ENCODE measurements around the gene PAK6.

Gene PAK6

DNA sequence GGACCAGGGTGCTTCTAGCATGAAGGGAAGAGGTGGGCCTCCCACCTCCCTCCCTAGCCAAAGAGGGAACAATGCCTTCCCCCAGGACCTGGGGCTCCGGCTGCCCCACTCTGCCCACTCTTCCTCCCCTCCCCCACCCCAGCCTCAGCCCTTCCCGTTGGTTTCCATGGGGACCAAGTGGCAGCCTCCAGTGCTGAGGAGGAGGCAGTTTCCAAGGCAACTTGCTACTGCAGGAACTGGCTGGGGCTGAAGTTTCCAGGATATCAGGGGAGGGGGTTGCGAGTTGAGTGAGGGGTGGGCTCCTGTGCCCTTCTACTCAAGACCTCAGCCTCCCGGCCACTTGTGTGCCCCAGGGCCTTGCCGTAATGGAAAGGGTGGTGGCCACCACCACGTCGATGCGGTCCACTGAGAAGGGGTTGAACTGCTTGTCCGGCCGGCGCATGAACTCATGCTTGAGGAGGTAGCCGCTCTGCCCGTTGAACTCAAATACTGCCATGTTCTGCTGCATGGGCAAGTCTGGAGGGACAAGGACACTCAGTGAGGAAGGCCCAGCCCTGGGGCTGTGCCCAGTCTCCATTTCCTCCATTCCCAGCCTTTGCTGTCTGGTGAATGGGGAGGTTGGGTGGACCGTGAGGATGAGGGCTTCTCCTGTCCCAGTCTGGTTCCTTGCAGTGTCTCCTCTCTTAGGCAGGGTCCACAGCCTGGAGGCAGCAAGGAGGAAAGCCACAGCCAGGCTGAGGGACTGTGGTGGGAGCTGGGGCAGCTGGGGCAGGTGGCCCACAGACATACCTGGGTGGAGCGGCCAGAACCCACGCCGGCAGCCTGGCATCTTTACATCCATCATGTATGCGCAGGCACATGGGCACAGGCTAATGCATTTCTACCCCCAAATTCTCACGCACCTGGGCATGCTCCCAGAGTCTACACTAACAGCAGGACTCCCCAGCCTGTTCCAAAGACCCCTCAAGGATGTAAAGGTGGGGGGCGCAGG, 55.3 kb downstream of the PAK6 start:
- Histone ChIP-seq H3K36me3 (ENCODE audit: control insufficient read depth, insufficient read depth, low read length) (no peaks in the 10 kb centered on the region), H3K9me3 (ENCODE audit: control insufficient read depth, insufficient read depth, low read length) (no peaks in the 10 kb centered on the region), H3K27me3 (ENCODE audit: control insufficient read depth, insufficient read depth, low read length) (peaks cover 10% of the 10 kb centered on the region), H3K4me1 (ENCODE audit: control insufficient read depth, insufficient read depth, low read length) (peaks cover 6% of the 10 kb centered on the region), H3K27ac (ENCODE audit: low read length) (no peak overlapping the region), H3K4me3 (ENCODE audit: low read length) (no peak overlapping the region)
- no CpG with 5 or more reads among the region's 20 CpGs for WGBS (ENCODE audit: insufficient coverage, insufficient read length)
- no peak for DNase-seq (ENCODE audit: low read depth, low spot score)

DNA sequence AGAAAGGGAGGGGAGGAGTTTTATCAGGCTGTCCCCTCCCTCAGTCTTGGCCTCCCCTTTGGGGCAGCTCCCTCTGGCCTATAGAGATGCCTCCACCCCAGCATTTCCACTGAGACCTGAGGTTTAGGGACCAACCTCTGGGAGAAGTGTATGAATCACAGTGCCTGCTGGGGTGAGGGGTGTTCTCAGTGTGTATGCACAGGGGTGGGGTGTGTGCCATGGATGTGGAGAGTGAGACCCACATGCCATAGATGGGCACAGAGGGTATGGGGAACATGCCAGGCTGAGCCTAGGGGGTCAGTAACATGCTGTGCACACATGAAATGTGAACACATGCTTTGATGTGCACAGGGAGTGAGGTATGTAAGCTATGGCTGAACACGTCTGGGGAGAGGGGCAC, 56.4 kb downstream of the PAK6 start:
- H3K27ac ChIP-seq (ENCODE audit: low read length), result no peak overlapping the region
- H3K4me1 ChIP-seq (ENCODE audit: control insufficient read depth, insufficient read depth, low read length), result peaks cover 6% of the 10 kb centered on the region
- peaks cover 10% of the 10 kb centered on the region for H3K27me3 ChIP-seq (ENCODE audit: control insufficient read depth, insufficient read depth, low read length)
- DNase-seq (ENCODE audit: low read depth, low spot score), result no peak
- no peak overlapping the region for H3K4me3 ChIP-seq (ENCODE audit: low read length)
- no CpG with 5 or more reads among the region's 1 CpG for WGBS (ENCODE audit: insufficient coverage, insufficient read length)
- H3K9me3 ChIP-seq (ENCODE audit: control insufficient read depth, insufficient read depth, low read length), result no peaks in the 10 kb centered on the region
- no peaks in the 10 kb centered on the region for H3K36me3 ChIP-seq (ENCODE audit: control insufficient read depth, insufficient read depth, low read length)

DNA sequence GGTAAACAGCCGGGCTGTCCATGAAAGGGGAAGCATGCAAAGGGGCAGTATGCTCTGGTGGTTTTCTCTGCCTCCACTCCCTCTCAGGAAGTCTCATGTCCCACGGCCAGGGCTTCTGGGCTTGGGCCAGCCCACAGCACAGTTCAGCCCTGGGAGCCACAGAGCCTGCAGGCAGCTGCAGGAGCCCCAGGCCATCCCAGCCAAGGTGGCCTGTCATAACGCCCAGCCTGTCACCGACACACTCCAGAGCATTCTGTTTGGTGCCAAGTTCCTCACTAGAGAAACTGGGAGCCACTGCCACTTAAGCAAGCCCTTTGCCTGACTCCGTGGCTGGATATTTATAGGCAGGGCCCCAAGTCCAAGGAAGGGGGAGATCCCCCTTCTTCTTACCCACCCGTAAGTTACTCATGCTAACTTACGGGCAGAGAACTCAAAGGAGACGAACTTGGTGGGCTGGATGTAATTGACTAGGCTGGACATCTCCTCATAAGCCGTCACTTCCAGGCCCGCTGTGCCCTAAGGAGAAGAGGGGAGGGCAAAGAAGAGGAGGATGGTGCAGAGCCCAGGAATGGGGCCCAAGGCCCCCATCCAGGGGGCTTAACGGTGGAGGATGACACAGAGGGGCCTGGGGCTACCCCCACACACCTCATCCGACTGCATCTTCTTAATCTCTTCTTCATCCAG, 57.2 kb downstream of the PAK6 start:
- H3K9me3 ChIP-seq (ENCODE audit: control insufficient read depth, insufficient read depth, low read length), result no peaks in the 10 kb centered on the region
- H3K27me3 ChIP-seq (ENCODE audit: control insufficient read depth, insufficient read depth, low read length), result peaks cover 10% of the 10 kb centered on the region
- no peak overlapping the region for H3K27ac ChIP-seq (ENCODE audit: low read length)
- DNase-seq (ENCODE audit: low read depth, low spot score), result no peak
- H3K4me1 ChIP-seq (ENCODE audit: control insufficient read depth, insufficient read depth, low read length), result peaks cover 6% of the 10 kb centered on the region
- no peak overlapping the region for H3K4me3 ChIP-seq (ENCODE audit: low read length)
- no CpG with 5 or more reads among the region's 12 CpGs for WGBS (ENCODE audit: insufficient coverage, insufficient read length)
- H3K36me3 ChIP-seq (ENCODE audit: control insufficient read depth, insufficient read depth, low read length), result no peaks in the 10 kb centered on the region

DNA sequence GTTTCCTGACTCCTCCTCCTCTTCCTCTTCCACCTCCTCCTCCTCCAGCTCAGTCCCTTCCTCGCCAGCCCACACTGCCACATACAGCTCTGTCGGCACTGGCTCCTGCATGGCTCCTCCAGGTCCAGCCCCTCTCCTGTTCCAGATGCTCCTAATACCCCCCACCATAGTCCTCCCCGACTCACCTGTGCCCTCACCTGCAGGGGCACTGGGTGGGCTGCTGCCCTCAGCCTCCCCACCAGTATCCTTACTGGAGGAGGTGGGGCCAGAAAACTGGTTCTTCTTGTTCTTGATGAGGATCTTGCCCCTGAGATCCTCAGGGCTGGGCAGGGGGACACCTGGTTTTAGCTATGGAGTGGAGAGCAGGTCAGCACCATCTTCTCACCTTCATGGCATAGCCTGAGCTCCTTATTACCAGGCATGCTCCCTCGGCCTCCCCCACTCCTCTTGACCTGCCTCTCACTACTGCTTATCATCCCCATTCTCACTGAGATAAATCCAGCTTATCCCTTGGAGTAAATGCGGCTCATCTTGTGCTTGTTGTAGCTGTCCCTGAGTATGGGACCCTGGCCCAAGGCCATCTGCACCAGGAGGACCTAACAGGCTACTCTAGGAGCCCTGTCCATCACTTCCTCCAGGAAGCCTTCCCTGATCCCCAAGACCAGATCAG, 57.8 kb downstream of the PAK6 start:
- H3K4me1 ChIP-seq (ENCODE audit: control insufficient read depth, insufficient read depth, low read length), result peaks cover 8% of the 10 kb centered on the region
- peaks cover 9% of the 10 kb centered on the region for H3K27me3 ChIP-seq (ENCODE audit: control insufficient read depth, insufficient read depth, low read length)
- no peaks in the 10 kb centered on the region for H3K9me3 ChIP-seq (ENCODE audit: control insufficient read depth, insufficient read depth, low read length)
- no peak overlapping the region for H3K4me3 ChIP-seq (ENCODE audit: low read length)
- H3K27ac ChIP-seq (ENCODE audit: low read length), result no peak overlapping the region
- no peaks in the 10 kb centered on the region for H3K36me3 ChIP-seq (ENCODE audit: control insufficient read depth, insufficient read depth, low read length)
- no CpG with 5 or more reads among the region's 5 CpGs for WGBS (ENCODE audit: insufficient coverage, insufficient read length)
- DNase-seq (ENCODE audit: low read depth, low spot score), result no peak

DNA sequence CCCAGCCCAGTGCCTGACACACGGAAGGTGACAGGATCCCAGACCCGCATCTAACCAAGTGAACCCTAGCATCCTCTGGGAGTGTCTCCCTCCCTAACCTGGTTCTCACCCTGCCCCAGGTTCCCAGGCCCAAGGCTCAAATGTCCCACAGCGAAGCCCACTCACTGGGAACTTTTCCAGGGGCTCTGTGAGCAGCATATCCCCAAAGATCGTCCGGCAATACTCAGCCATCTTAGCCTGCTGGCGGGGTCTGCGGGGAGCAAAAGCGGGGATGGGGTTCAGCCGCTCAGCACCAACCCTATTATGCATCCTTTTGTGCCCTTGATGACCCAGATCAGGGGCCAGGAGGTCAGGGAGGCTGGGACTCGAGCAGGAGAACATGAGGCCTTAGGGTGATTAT, 58.5 kb downstream of the PAK6 start:
- Histone ChIP-seq H3K27ac (ENCODE audit: low read length) (no peak overlapping the region), H3K9me3 (ENCODE audit: control insufficient read depth, insufficient read depth, low read length) (no peaks in the 10 kb centered on the region), H3K4me3 (ENCODE audit: low read length) (no peak overlapping the region), H3K4me1 (ENCODE audit: control insufficient read depth, insufficient read depth, low read length) (peaks cover 10% of the 10 kb centered on the region), H3K27me3 (ENCODE audit: control insufficient read depth, insufficient read depth, low read length) (peaks cover 3% of the 10 kb centered on the region), H3K36me3 (ENCODE audit: control insufficient read depth, insufficient read depth, low read length) (no peaks in the 10 kb centered on the region)
- no CpG with 5 or more reads among the region's 10 CpGs for WGBS (ENCODE audit: insufficient coverage, insufficient read length)
- DNase-seq (ENCODE audit: low read depth, low spot score), result no peak

DNA sequence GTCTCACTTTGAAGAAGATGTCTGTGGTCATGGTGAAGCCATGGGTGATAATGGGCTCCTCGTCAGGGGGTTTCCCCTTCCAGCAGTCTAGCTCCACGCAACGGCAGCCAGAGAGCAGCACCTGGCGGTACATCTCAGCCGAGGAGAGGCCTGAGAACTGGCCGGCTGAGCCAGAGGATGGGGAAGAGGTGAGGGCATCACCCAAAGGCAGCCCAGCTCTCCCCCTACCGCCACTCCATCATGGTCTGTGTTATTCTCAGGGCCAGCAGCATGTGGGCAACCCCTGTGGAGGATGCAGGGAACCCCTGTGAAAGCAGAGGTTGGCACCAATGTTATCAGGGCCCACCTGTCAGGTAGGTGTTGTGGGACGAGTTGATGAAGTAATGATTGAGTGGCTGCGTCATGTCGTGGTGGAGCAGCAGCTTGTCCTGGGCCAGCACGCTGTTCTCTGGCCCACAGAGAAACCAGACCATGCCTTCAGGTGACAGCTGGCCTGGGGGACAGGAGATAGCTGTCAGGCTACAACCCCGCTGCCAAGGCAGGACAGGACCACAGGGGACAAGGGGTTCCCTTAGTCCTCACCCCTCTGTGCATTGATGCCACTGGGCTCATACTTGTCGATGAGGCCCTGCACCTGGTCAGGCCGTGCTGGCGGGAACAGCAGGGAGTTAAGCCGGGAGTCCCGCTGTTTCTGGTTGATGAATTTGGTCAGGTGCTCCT, 59.5 kb downstream of the PAK6 start:
- WGBS (ENCODE audit: insufficient coverage, insufficient read length), result no CpG with 5 or more reads among the region's 17 CpGs
- no peak for DNase-seq (ENCODE audit: low read depth, low spot score)
- H3K4me1 ChIP-seq (ENCODE audit: control insufficient read depth, insufficient read depth, low read length), result peaks cover 12% of the 10 kb centered on the region
- no peaks in the 10 kb centered on the region for H3K36me3 ChIP-seq (ENCODE audit: control insufficient read depth, insufficient read depth, low read length)
- H3K27ac ChIP-seq (ENCODE audit: low read length), result no peak overlapping the region
- no peaks in the 10 kb centered on the region for H3K27me3 ChIP-seq (ENCODE audit: control insufficient read depth, insufficient read depth, low read length)
- no peaks in the 10 kb centered on the region for H3K9me3 ChIP-seq (ENCODE audit: control insufficient read depth, insufficient read depth, low read length)
- H3K4me3 ChIP-seq (ENCODE audit: low read length), result no peak overlapping the region

DNA sequence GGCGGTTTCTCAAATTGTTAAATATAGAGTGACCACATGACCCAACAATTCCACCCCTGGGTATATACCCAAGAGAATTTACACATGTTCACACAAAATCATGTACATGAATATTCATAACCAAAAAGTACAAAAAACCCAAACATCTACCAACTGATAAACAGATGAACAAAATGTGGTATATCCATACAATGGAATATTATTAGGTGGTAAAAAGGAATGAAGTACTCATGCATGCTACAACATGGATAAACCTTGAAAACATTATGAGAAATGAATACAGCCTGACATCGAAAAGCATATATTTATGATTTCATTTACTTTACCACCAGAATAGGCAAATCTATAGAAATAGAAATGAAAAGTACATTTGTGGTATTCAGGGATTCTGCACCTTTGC, 61.5 kb downstream of the PAK6 start:
- no peak for DNase-seq (ENCODE audit: low read depth, low spot score)
- no CpG with 5 or more reads among the region's 2 CpGs for WGBS (ENCODE audit: insufficient coverage, insufficient read length)

DNA sequence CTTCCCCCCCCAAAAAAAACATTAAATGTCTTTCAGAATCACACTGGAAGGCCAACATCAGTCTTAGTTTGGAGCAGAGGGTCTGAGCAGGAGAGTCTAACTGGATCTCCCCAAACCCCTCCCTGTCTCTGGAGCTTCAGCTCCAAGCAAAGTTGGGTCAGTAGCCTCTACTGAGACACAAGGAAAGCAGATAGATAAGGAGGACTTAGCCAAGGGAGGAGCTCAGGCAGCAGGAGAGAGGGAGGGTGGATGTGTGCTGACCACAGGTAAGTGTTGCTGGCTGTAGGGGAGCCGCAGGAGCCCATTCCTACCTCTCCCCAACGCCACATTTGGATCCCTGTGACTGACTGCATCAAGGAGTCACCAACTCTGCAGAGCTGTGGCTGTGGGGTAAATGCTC, 61.9 kb downstream of the PAK6 start:
- no peak overlapping the region for H3K4me3 ChIP-seq (ENCODE audit: low read length)
- H3K36me3 ChIP-seq (ENCODE audit: control insufficient read depth, insufficient read depth, low read length), result no peaks in the 10 kb centered on the region
- WGBS (ENCODE audit: insufficient coverage, insufficient read length), result no CpG with 5 or more reads among the region's 2 CpGs
- peaks cover 12% of the 10 kb centered on the region for H3K4me1 ChIP-seq (ENCODE audit: control insufficient read depth, insufficient read depth, low read length)
- no peaks in the 10 kb centered on the region for H3K9me3 ChIP-seq (ENCODE audit: control insufficient read depth, insufficient read depth, low read length)
- no peaks in the 10 kb centered on the region for H3K27me3 ChIP-seq (ENCODE audit: control insufficient read depth, insufficient read depth, low read length)
- DNase-seq (ENCODE audit: low read depth, low spot score), result no peak
- H3K27ac ChIP-seq (ENCODE audit: low read length), result no peak overlapping the region

More for the DNA sequence above, 61.5 kb downstream of the PAK6 start:
- H3K27ac ChIP-seq (ENCODE audit: low read length), result no peak overlapping the region
- H3K4me3 ChIP-seq (ENCODE audit: low read length), result no peak overlapping the region
- no peaks in the 10 kb centered on the region for H3K36me3 ChIP-seq (ENCODE audit: control insufficient read depth, insufficient read depth, low read length)
- H3K27me3 ChIP-seq (ENCODE audit: control insufficient read depth, insufficient read depth, low read length), result no peaks in the 10 kb centered on the region
- no peaks in the 10 kb centered on the region for H3K9me3 ChIP-seq (ENCODE audit: control insufficient read depth, insufficient read depth, low read length)
- peaks cover 12% of the 10 kb centered on the region for H3K4me1 ChIP-seq (ENCODE audit: control insufficient read depth, insufficient read depth, low read length)

DNA sequence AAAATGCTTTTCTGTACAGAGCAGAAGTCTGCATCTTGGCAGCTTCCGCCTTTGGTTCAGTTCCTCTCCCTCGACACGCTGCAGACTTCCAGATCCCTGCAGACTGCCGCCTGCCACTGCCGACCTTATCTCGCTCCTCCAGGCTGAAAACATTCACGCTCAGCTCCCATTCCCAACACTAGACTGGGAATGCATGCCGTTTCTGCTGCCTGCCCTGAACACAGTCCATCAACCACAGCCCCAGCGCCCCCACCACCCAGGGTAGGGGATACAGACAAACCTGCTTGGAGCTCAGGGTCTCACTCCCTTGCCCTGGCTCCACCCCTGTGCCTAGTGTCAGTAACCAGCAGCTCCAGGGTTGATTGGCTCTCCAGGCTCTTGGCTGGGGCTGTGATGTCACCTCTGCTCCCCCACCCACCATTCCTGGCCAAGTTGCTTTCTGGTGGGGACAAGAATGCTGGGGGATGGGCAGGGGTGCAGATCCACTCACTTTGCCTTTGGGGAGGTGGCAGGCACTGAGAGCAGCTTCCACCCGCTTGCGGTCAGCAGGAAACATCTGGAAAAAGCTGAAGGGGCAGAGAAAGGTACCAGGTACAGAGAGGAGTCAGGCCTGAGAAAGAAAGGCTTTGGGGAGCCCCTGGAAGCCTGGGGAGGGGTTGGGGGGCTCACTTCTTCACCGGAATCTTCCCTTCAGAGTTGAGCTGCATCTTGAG, 62.8 kb downstream of the PAK6 start:
- no peak overlapping the region for H3K27ac ChIP-seq (ENCODE audit: low read length)
- H3K36me3 ChIP-seq (ENCODE audit: control insufficient read depth, insufficient read depth, low read length), result no peaks in the 10 kb centered on the region
- H3K27me3 ChIP-seq (ENCODE audit: control insufficient read depth, insufficient read depth, low read length), result no peaks in the 10 kb centered on the region
- H3K4me3 ChIP-seq (ENCODE audit: low read length), result no peak overlapping the region
- H3K4me1 ChIP-seq (ENCODE audit: control insufficient read depth, insufficient read depth, low read length), result peaks cover 12% of the 10 kb centered on the region
- no peak for DNase-seq (ENCODE audit: low read depth, low spot score)
- no peaks in the 10 kb centered on the region for H3K9me3 ChIP-seq (ENCODE audit: control insufficient read depth, insufficient read depth, low read length)
- no CpG with 5 or more reads among the region's 12 CpGs for WGBS (ENCODE audit: insufficient coverage, insufficient read length)
